PC-9 (cell line): Measurements from ENCODE around the gene TTC5.

ENCODE experiments used
- CTCF ChIP-seq: fragments of 200-600 bp; sonication (generic); conservative IDR thresholded peaks from 2 replicates; pipeline ENCODE4 v1.6.1; 2017; ENCODE audit warnings: mixed run types, antibody characterized with exemption, mild to moderate bottlenecking, moderate library complexity
- EZH2 ChIP-seq: fragments of 200-600 bp; sonication (generic); IDR thresholded peaks from 2 replicates; pipeline ENCODE4 v1.8.0; 2017; ENCODE audit warnings: antibody characterized with exemption, low read depth

- TF ChIP-seq CTCF (no peak), EZH2 (no peak)
Observed at GRCh38 chr14:20333494-20333841, 27.7 kb upstream of the TTC5 start.
